ENCODE results near the gene LYRM4.
"Not testable (repeated sequence)": the region's sequence is repeated elsewhere in the genome, so short reads cannot be mapped to it uniquely, and the experiment has no call there.

The LYRM4 gene

GRCh38 chr6:5063617-5064016 lies 197.1 kb downstream of the LYRM4 start:
- no peak for DNase-seq (ENCODE audit: low read depth, low spot score)

DNA sequence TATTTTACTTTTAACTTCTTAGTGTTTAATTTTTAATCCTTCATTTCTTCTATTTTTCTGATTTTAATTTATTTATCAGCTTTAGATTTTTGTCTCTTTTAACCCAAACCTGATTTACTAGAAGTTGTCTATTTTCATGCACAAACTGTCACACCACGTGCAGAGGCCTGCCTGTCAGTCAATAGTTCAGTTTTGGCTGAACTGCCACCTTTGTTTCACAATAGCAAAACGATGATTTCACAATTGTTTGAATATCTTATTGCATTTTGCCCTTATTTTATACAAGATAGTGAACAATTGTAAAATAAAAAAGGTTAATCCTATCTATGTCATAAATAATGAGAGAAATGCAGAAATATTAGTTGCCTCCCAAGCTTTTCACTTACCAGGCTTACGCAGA lies 199.6 kb downstream of the LYRM4 start:
- no peak overlapping the region for H3K27ac ChIP-seq
- no peak for DNase-seq (ENCODE audit: low read depth, low spot score)

More at GRCh38 chr6:5063617-5064016, 197.1 kb downstream of the LYRM4 start:
- no peak overlapping the region for H3K27ac ChIP-seq

- not testable (repeated sequence) for H3K27ac ChIP-seq; DNase-seq (ENCODE audit: low read depth, low spot score)
Measured at GRCh38 chr6:5060439-5060838, 200.3 kb downstream of the LYRM4 start.

GRCh38 chr6:5059036-5059896 lies 201.5 kb downstream of the LYRM4 start:
- no peak overlapping the region for H3K27ac ChIP-seq
- DNase-seq (ENCODE audit: low read depth, low spot score): no peak
